DND-41 (cell line): Measurements from ENCODE around the gene GRHL3.

ENCODE experiments used
- ATAC-seq: fragments of 200-7000 bp; cut with Tn5 transposase; 3 replicates; pipeline ENCODE4 v1.9.1; 2021; ENCODE audit warnings: low read depth; ENCODE audit not compliant: insufficient read depth
- DNase-seq: peaks from one replicate; pipeline ENCODE4 v3.0.0-alpha.2; 2020
- H2AFZ ChIP-seq: 2 replicates; pipeline ENCODE4 v1.6.0; 2012; ENCODE audit warnings: low read depth, low read length
- H3K27ac ChIP-seq: 2 replicates; pipeline ENCODE4 v1.5.1; 2012; ENCODE audit warnings: low read length, inconsistent platforms
- H3K27me3 ChIP-seq: fragments of 200-600 bp; sonication (generic); 2 replicates; pipeline ENCODE4 v1.6.0; 2012; ENCODE audit warnings: low read length, mild to moderate bottlenecking, inconsistent platforms; ENCODE audit not compliant: insufficient read depth, poor library complexity
- H3K36me3 ChIP-seq: 2 replicates; pipeline ENCODE4 v1.5.1; 2012; ENCODE audit warnings: low read length, inconsistent platforms; ENCODE audit not compliant: insufficient read depth
- H3K4me1 ChIP-seq: 2 replicates; pipeline ENCODE4 v1.5.1; 2012; ENCODE audit warnings: mild to moderate bottlenecking, low read length; ENCODE audit not compliant: insufficient read depth
- H3K4me2 ChIP-seq: 2 replicates; pipeline ENCODE4 v1.6.0; 2012; ENCODE audit warnings: mild to moderate bottlenecking, moderate library complexity, low read length, inconsistent platforms; ENCODE audit not compliant: insufficient read depth
- H3K4me3 ChIP-seq, 2 experiments: fragments of 200-600 bp in 1 of 2; shearing (Covaris generic) in 1 of 2; 2 replicates each; pipeline ENCODE4 v1.5.1; 2012 to 2016; ENCODE audit warnings: inconsistent platforms in 2 of 2, low read length in 2 of 2, mild to moderate bottlenecking in 2 of 2, low read depth in 1 of 2, moderate library complexity in 1 of 2
- H3K79me2 ChIP-seq: 2 replicates; pipeline ENCODE4 v1.6.0; 2012; ENCODE audit warnings: low read length, inconsistent platforms; ENCODE audit not compliant: insufficient read depth
- H3K9ac ChIP-seq: 2 replicates; pipeline ENCODE4 v1.6.0; 2012; ENCODE audit warnings: low read depth, mild to moderate bottlenecking, inconsistent platforms, low read length, moderate library complexity
- H3K9me3 ChIP-seq: 2 replicates; pipeline ENCODE4 v1.5.1; 2012; ENCODE audit warnings: low read length, moderate library complexity, mild to moderate bottlenecking, inconsistent platforms; ENCODE audit not compliant: insufficient read depth, severe bottlenecking
- H4K20me1 ChIP-seq: 2 replicates; pipeline ENCODE4 v1.6.0; 2012; ENCODE audit warnings: low read length; ENCODE audit not compliant: insufficient read depth
- EZH2 ChIP-seq: IDR thresholded peaks from 3 replicates; pipeline ENCODE4 v1.6.1; 2012; ENCODE audit warnings: borderline replicate concordance, low read depth, mild to moderate bottlenecking, moderate library complexity, low read length, inconsistent platforms; ENCODE audit not compliant: severe bottlenecking
- TF ChIP-seq, protein P1 (sequence below): IDR thresholded peaks from 2 replicates; pipeline ENCODE4 v1.5.1; 2012; ENCODE audit warnings: borderline replicate concordance, low read length, moderate library complexity, mild to moderate bottlenecking; ENCODE audit not compliant: poor library complexity, severe bottlenecking; ENCODE audit errors: extremely low read depth

GRHL3 gene

DNA sequence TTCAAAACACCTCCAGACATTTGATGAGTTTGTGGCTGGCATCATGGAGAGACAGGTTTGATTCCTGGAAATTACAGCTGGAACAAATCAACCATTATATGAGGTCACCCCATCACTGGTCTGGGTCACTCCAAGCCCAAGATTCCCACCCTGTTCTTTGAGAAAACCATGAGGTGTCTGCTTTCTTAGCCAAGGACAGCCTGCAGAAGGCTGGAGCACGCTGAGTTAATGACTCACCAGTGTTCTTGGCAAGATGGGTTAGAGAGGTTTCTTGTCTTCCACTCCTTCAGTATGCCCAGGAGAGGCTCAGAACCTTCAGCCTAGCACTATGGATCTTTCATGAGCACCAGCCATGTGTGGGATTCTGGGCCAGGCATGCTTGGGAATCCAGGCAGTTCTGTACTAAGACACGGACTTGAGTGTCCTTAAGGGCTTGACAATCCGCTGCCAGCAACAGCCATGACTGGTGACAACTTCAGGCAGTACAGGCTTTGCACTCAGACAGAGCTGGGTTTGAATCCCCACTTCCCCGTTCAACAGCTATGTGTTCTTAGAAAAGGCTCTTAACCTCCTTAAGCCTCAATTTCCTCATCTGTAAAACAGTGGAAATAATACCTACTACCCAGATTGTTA is 43.9 kb downstream of the GRHL3 start:
- Histone ChIP-seq H3K4me2 (no peak overlapping the region), H3K27me3 (peaks cover 11% of the 10 kb centered on the region), H4K20me1 (peaks cover 5% of the 10 kb centered on the region; the same call in 1 of the 2 replicates), H3K9ac (no peak overlapping the region), H3K4me1 (no peaks in the 10 kb centered on the region), H3K27ac (no peak overlapping the region), H3K36me3 (no peaks in the 10 kb centered on the region), H3K4me3 (no peak overlapping the region), H3K9me3 (no peaks in the 10 kb centered on the region), H2AFZ (no peak overlapping the region), H3K79me2 (no peaks in the 10 kb centered on the region)
- TF ChIP-seq, protein P1, sequence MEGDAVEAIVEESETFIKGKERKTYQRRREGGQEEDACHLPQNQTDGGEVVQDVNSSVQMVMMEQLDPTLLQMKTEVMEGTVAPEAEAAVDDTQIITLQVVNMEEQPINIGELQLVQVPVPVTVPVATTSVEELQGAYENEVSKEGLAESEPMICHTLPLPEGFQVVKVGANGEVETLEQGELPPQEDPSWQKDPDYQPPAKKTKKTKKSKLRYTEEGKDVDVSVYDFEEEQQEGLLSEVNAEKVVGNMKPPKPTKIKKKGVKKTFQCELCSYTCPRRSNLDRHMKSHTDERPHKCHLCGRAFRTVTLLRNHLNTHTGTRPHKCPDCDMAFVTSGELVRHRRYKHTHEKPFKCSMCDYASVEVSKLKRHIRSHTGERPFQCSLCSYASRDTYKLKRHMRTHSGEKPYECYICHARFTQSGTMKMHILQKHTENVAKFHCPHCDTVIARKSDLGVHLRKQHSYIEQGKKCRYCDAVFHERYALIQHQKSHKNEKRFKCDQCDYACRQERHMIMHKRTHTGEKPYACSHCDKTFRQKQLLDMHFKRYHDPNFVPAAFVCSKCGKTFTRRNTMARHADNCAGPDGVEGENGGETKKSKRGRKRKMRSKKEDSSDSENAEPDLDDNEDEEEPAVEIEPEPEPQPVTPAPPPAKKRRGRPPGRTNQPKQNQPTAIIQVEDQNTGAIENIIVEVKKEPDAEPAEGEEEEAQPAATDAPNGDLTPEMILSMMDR: no peak
- no peak for TF ChIP-seq EZH2
- DNase-seq (no peak), ATAC-seq (no peak)

DNA sequence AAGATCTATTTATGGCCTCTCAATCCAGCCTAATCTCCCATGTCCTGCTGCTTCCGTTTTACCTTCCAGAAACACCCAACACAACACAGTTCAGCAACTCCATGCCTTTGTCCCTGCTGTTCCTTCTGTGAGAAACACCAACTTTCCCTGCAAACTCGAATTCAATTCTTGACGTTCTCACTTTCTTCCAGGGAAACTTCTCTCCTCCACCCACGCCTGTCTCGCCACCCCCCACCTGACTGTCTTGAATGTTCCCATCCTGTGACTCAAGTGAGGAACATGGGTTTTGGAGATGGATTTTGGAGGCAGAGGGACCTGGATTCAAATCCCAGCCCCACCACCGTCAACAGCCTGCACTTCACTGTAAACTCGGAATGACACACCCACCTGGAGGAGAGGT is 44.8 kb downstream of the GRHL3 start:
- Histone ChIP-seq H3K9me3 (no peaks in the 10 kb centered on the region), H3K36me3 (no peaks in the 10 kb centered on the region), H2AFZ (no peak overlapping the region), H3K27me3 (peaks cover 13% of the 10 kb centered on the region), H3K4me2 (no peak overlapping the region), H4K20me1 (peaks cover 3% of the 10 kb centered on the region; the same call in 1 of the 2 replicates), H3K79me2 (no peaks in the 10 kb centered on the region), H3K4me1 (no peaks in the 10 kb centered on the region), H3K9ac (no peak overlapping the region), H3K4me3 (no peak overlapping the region), H3K27ac (no peak overlapping the region)
- no peak for DNase-seq
- TF ChIP-seq, protein P1: no peak
- TF ChIP-seq EZH2: no peak
- ATAC-seq: no peak

DNA sequence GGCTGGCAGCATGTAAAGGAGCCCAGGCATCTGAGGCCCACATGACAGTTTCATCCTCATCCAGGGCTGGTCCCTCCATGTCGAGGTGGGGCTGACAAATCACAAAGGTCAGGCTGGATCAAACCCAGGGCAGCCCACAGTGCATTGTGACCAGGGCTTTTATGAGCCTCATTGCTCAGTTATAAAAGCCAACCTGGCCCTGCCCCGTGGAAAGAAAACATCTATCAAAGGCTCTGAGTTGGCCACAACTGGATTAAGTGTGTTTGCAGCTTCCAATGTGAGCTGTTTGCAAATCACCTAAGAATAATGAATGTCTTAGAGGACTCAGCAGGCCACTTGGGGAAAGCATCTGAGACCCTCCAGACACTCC is 45.4 kb downstream of the GRHL3 start:
- Histone ChIP-seq H3K4me2 (no peak overlapping the region), H3K9me3 (no peaks in the 10 kb centered on the region), H3K4me1 (no peaks in the 10 kb centered on the region), H3K9ac (no peak overlapping the region), H3K27me3 (peaks cover 13% of the 10 kb centered on the region), H2AFZ (no peak overlapping the region), H3K27ac (no peak overlapping the region), H4K20me1 (peaks cover 3% of the 10 kb centered on the region; the same call in 1 of the 2 replicates), H3K36me3 (no peaks in the 10 kb centered on the region), H3K79me2 (no peaks in the 10 kb centered on the region), H3K4me3 (no peak overlapping the region)
- TF ChIP-seq EZH2: no peak
- TF ChIP-seq, protein P1: no peak
- no peak for DNase-seq
- ATAC-seq: no peak
